PC-9 (cell line): ENCODE measurements around the gene UGT1A1. TPM values are rescaled to one million over a fixed set of nuclear protein-coding genes. Genes with fewer than 3 reads are reported as not detected.

Experiments
- BruUV-seq: library from RNA; stranded (reverse); fragments of 400-500 nt; replicated peaks from 2 replicates; lab custom pipeline; 2021; lab: Mats Ljungman, UMichigan
- CTCF ChIA-PET: fragments of 300-600 bp; sonication (Branson Sonifier 250); formaldehyde crosslinking; loops from one replicate; lab custom pipeline; 2022; ENCODE audit warnings: antibody characterized with exemption; lab: Charles Lee
- POLR2A ChIA-PET: fragments of 300-600 bp; sonication (Branson Sonifier 250); formaldehyde crosslinking; loops from one replicate; lab custom pipeline; 2022; ENCODE audit warnings: antibody characterized with exemption; ENCODE audit not compliant: unreplicated experiment; lab: Charles Lee
- DNase-seq, 2 experiments: peaks; one replicate each; pipeline versions ENCODE4 v3.0.0 to v3.0.0-alpha.2; 2015 to 2022; ENCODE audit warnings: mixed read lengths in 1 of 2
- H2AFZ ChIP-seq: fragments of 200-600 bp; sonication (generic); 2 replicates; pipeline ENCODE4 v1.8.1; 2017; ENCODE audit warnings: antibody characterized with exemption
- H3F3A ChIP-seq: fragments of 200-600 bp; sonication (generic); 2 replicates; pipeline ENCODE4 v1.8.1; 2017; ENCODE audit warnings: antibody characterized with exemption, mild to moderate bottlenecking, low read depth; ENCODE audit not compliant: insufficient read depth
- H3K27ac ChIP-seq: fragments of 200-600 bp; sonication (generic); 2 replicates; pipeline ENCODE4 v1.6.1; 2016; ENCODE audit warnings: mixed run types
- H3K27me3 ChIP-seq: fragments of 200-600 bp; sonication (generic); 2 replicates; pipeline ENCODE4 v1.6.1; 2016; ENCODE audit warnings: low read depth, mixed run types; ENCODE audit not compliant: insufficient read depth
- H3K36me3 ChIP-seq: fragments of 200-600 bp; sonication (generic); 2 replicates; pipeline ENCODE4 v1.6.1; 2016; ENCODE audit warnings: low read depth, mixed run types
- H3K4me1 ChIP-seq: fragments of 200-600 bp; sonication (generic); replicated peaks from 2 replicates; pipeline ENCODE4 v1.6.1; 2016; ENCODE audit warnings: mixed run types; ENCODE audit not compliant: insufficient read depth
- H3K4me2 ChIP-seq: fragments of 200-600 bp; sonication (generic); 2 replicates; pipeline ENCODE4 v1.6.1; 2017; ENCODE audit warnings: mixed run types
- H3K4me3 ChIP-seq: fragments of 200-600 bp; sonication (generic); 2 replicates; pipeline ENCODE4 v1.6.1; 2016; ENCODE audit warnings: mixed run types
- H3K79me2 ChIP-seq: fragments of 200-600 bp; sonication (generic); 2 replicates; pipeline ENCODE4 v1.6.1; 2017; ENCODE audit warnings: low read depth, mixed run types
- H3K9me2 ChIP-seq: fragments of 200-600 bp; sonication (generic); 2 replicates; pipeline ENCODE4 v1.8.1; 2017; ENCODE audit warnings: mild to moderate bottlenecking; ENCODE audit not compliant: insufficient read depth
- H3K9me3 ChIP-seq: fragments of 200-600 bp; sonication (generic); 2 replicates; pipeline ENCODE4 v1.8.1; 2016; ENCODE audit warnings: low read depth; ENCODE audit not compliant: insufficient read depth
- H4K20me1 ChIP-seq: fragments of 200-600 bp; sonication (generic); 2 replicates; pipeline ENCODE4 v1.8.1; 2017; ENCODE audit not compliant: insufficient read depth
- CTCF ChIP-seq: fragments of 200-600 bp; sonication (generic); conservative IDR thresholded peaks from 2 replicates; pipeline ENCODE4 v1.6.1; 2017; ENCODE audit warnings: mixed run types, antibody characterized with exemption, mild to moderate bottlenecking, moderate library complexity
- EZH2 ChIP-seq: fragments of 200-600 bp; sonication (generic); IDR thresholded peaks from 2 replicates; pipeline ENCODE4 v1.8.0; 2017; ENCODE audit warnings: antibody characterized with exemption, low read depth
- intact Hi-C: fragments of 100-400 bp; cut with micrococcal nuclease; formaldehyde crosslinking; loops from one replicate; pipeline ENCODE4 v1.10.0; 2022; ENCODE audit not compliant: unreplicated experiment
- total RNA-seq: library from RNA; stranded (reverse); gene quantifications from 2 replicates; pipeline ENCODE4 v1.2.3, GENCODE V29; 2021

The UGT1A1 gene
- total RNA-seq, 1 experiment from 2014 or later: 64.8 TPM

DNA sequence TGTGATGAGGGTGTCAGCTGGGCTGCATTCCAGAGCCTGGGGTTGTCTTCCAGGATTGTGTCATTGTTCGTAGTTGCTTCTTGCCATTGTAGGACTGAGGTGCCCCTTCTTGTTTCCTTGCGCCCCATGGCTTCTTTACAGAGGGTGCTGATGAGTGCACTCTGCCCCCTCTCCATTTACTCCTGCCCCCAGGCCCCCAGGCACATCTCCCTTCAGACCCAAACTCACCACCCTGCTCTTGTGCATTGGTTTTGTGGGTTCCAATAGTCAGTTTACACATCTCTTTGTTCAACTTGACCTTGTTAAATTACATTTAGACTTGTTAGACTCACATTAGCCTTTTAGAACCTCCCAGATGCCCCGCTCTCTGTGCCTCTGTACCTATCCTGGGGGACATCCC lies 61.1 kb downstream of the UGT1A1 start:
- no peak overlapping the region for H3K4me2 ChIP-seq
- no peaks in the 10 kb centered on the region for H3K36me3 ChIP-seq
- no peaks in the 10 kb centered on the region for H3K9me2 ChIP-seq
- no peak overlapping the region for H3K4me3 ChIP-seq
- no peak for TF ChIP-seq EZH2
- TF ChIP-seq CTCF: no peak
- H3K9me3 ChIP-seq: no peaks in the 10 kb centered on the region
- no peaks in the 10 kb centered on the region for H3K4me1 ChIP-seq
- H3K27ac ChIP-seq: no peak overlapping the region
- H3K79me2 ChIP-seq: no peaks in the 10 kb centered on the region
- no peaks in the 10 kb centered on the region for H3K27me3 ChIP-seq
- H4K20me1 ChIP-seq: no peaks in the 10 kb centered on the region
- ChIA-PET POLR2A (interaction anchor here (0.5 kb wide), 1 partner anchor 1003 kb away, joined by 4 read pairs; no protein-coding TSS in a partner anchor), CTCF (no interaction called here)
- no TSS peak for BruUV-seq
- no peak overlapping the region for H2AFZ ChIP-seq
- H3F3A ChIP-seq: no peaks in the 10 kb centered on the region
- no peak for DNase-seq
- intact Hi-C loops: no loop called here

DNA sequence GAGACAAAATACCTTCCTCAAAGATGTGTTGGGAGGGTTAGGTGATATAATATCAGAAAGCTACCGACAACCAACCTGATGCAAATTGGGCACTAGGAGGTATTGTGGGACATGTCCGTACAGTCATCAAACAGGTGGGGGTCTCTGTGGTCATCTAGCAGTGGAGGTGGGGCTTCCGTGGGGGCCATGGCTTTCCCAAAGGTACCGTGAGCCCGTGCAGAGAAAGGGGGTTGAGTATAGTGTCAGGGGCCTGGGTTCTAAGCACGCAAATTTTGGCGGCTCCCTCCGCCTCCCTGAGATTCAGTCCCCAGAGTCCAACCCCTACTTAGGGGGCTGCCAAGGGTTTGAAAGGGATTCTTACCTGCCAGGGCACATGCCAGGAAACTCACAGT lies 61.6 kb downstream of the UGT1A1 start:
- Histone ChIP-seq H3K9me3 (no peaks in the 10 kb centered on the region), H3K9me2 (no peaks in the 10 kb centered on the region), H3F3A (no peaks in the 10 kb centered on the region), H3K27me3 (no peaks in the 10 kb centered on the region), H4K20me1 (no peaks in the 10 kb centered on the region), H3K4me3 (no peak overlapping the region), H3K4me2 (no peak overlapping the region), H3K4me1 (no peaks in the 10 kb centered on the region), H3K36me3 (no peaks in the 10 kb centered on the region), H3K79me2 (no peaks in the 10 kb centered on the region), H2AFZ (no peak overlapping the region), H3K27ac (no peak overlapping the region)
- BruUV-seq: no TSS peak
- intact Hi-C loops: no loop called here
- DNase-seq: no peak
- ChIA-PET POLR2A (no interaction called here), CTCF (no interaction called here)
- TF ChIP-seq CTCF: no peak
- TF ChIP-seq EZH2: no peak

DNA sequence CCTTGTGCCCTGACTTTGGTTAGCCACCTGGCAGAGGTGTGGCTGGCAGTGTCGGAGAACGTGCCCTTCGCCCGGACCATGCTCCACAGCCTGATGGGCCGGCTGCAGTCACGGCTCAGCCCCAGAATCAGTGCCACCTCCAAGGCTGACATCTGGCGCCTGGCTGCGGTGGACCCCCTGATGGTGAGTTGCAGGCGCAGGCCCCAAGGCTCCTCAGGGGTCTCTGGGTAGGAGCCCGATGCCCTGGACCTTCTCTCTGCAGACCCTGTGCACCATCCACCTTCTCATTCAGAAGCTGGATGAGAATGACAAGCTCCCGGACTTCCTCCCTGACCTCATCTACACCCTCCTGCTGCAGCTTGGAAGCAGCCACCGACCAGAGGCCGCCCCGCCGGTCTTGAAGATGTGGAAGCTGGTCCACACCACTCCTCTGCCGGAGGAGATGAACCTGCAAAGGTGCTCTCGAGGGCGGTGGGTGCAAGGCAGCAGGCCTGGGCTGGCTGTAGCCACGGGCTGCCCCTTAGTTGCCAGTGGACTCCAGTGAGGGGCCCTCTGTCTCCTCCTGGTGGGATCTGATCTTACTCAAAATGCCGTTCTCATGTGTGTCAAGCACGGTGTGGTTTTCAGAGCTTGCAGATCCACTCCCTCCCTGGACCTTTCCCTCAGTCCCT lies 62.2 kb downstream of the UGT1A1 start:
- Histone ChIP-seq H3K9me2 (no peaks in the 10 kb centered on the region), H3K79me2 (no peaks in the 10 kb centered on the region), H3F3A (no peaks in the 10 kb centered on the region), H3K4me2 (no peak overlapping the region), H3K9me3 (no peaks in the 10 kb centered on the region), H3K4me3 (no peak overlapping the region), H3K27me3 (no peaks in the 10 kb centered on the region), H3K36me3 (no peaks in the 10 kb centered on the region), H2AFZ (no peak overlapping the region), H3K27ac (no peak overlapping the region), H4K20me1 (no peaks in the 10 kb centered on the region), H3K4me1 (no peaks in the 10 kb centered on the region)
- intact Hi-C loops: no loop called here
- ChIA-PET POLR2A (no interaction called here), CTCF (interaction anchor here (1.0 kb wide), 1 partner anchor 10 kb away, joined by 3 read pairs; no protein-coding TSS in a partner anchor)
- BruUV-seq: no TSS peak
- TF ChIP-seq EZH2 (no peak), CTCF (no peak)
- DNase-seq: no peak

Other genes with a start within 250 kb of the UGT1A1 start
- gene USP40, start 193.5 kb upstream of the UGT1A1 start, total RNA-seq: 116 and 127 TPM in 2 replicates
- 0.17 and 0.20 TPM in 2 replicates for gene UGT1A8, start 142.6 kb upstream of the UGT1A1 start, total RNA-seq
- gene UGT1A10, start 123.8 kb upstream of the UGT1A1 start, total RNA-seq: not detected in 2 replicates
- gene UGT1A9, start 88.4 kb upstream of the UGT1A1 start, total RNA-seq: not detected in 2 replicates
- gene UGT1A7, start 78.4 kb upstream of the UGT1A1 start, total RNA-seq: 20.3 and 26.7 TPM in 2 replicates
- gene UGT1A6, start 67.4 kb upstream of the UGT1A1 start, total RNA-seq: 549 and 643 TPM in 2 replicates
- gene UGT1A5, start 47.4 kb upstream of the UGT1A1 start, total RNA-seq: 71.3 and 91.2 TPM in 2 replicates
- gene UGT1A4, start 41.5 kb upstream of the UGT1A1 start, total RNA-seq: 73.6 and 93.0 TPM in 2 replicates
- 60.3 and 67.1 TPM in 2 replicates for gene UGT1A3, start 31.2 kb upstream of the UGT1A1 start, total RNA-seq
- 1.4 and 2.9 TPM in 2 replicates for gene MROH2A, start 18.1 kb downstream of the UGT1A1 start, total RNA-seq
- gene HJURP, start 94.3 kb downstream of the UGT1A1 start, total RNA-seq: 109 TPM in 2 replicates
- 0.48 and 2.1 TPM in 2 replicates for gene TRPM8, start 157.1 kb downstream of the UGT1A1 start, total RNA-seq